ENCODE results near the gene ATP8B3. TPM values are rescaled to one million over a fixed set of nuclear protein-coding genes. Genes with fewer than 3 reads are reported as not detected.

ATP8B3 gene
- total and polyA plus RNA-seq, 9 of the 15 experiments (the other 6 are each of a cell fraction or from before 2014, with no cell fraction given) = 1.2 to 12.3 (median 3.8) TPM

DNA sequence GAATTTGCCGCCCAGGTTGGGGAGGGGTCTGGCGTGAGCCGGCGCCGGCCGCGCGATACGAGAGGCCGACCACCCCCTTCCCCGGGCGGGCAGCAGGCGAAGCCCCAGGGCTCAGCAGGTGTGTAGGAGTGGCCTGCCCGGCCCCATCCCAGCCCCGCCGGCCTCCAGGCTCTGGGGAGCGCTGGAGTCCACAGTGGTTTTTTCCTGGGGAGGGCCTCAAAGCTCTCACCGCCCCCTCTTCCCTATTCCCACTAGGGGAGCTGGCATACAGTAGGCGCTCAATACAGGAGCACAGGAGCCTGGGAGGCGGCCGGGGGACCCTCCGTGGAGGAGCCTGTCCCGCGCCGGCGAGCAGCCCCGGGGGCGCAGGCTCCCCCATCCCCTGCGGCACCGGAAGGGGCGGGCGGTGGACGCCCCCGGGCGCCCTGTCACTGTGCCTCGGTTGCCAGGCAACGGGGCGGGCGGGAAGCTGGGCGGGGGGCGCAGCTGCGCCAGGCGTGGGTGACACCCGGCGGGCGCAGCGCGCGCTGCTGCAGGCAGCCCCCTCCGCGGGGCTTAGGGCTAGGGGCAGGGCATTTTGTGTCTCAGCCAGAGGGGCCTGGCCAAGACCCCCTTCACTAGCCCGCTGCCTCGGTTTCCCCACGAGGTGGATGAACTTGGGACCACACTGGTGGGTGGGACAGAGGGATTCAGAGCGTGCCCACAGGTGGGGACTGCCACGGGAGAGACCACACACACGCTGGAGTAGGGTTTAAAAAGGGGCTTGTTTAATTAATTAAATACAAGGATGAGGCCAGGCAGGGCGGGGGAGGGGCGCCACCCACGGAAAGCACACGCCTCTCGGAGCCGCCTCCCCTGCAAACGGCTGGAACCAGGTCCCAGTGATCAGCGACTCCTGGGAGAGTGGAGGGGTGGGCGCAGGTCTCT, 39.8 kb upstream of the ATP8B3 start:
- H3K27ac ChIP-seq (ENCODE audit: extremely low read depth, low read depth, low read length) = peak overlapping the region; percentile 63; the same call in 1 of the 3 replicates
- no peak overlapping the region for H2AFZ ChIP-seq (ENCODE audit: low read depth, low read length)
- CTCF ChIA-PET (ENCODE audit: low intra/inter-chr PET ratio) = no interaction called here
- POLR2A ChIA-PET = no interaction called here
- peak in 1 of 4 experiments; percentile 59 for DNase-seq (ENCODE audit: extremely low read depth in 1 of 4, low spot score in 3 of 4)
- no TSS peak for BruUV-seq (replicated peaks)
- H3K27me3 ChIP-seq (ENCODE audit: control insufficient read depth in 2 of 2, insufficient read depth in 2 of 2, low read length in 2 of 2) = no peaks in the 10 kb centered on the region
- in situ Hi-C loops (cut with MboI) = no loop called here
- H3K4me3 ChIP-seq = no peak overlapping the region
- ATAC-seq = no peak
- H3K9ac ChIP-seq (ENCODE audit: insufficient read depth in 1 of 2, low read depth in 2 of 2, low read length in 2 of 2) = peak overlapping the region in 1 of 2 experiments; percentile 88; a peak in 2 of 4 replicates
- no peak overlapping the region for H3K4me2 ChIP-seq (ENCODE audit: insufficient read depth, low read length)
- peaks cover 10% of the 10 kb centered on the region for H4K20me1 ChIP-seq (replicated peaks; ENCODE audit: control insufficient read depth, insufficient read depth, low read length)
- no peaks in the 10 kb centered on the region for H3K9me1 ChIP-seq (ENCODE audit: control insufficient read depth, insufficient read depth, low read length)
- intact Hi-C loops (cut with micrococcal nuclease) = no loop called here
- H3K36me3 ChIP-seq (ENCODE audit: control insufficient read depth, insufficient read depth, low read length) = peaks cover 35% of the 10 kb centered on the region; the same call in 1 of the 3 replicates
- FAIRE-seq = no peak
- peaks cover 82% of the 10 kb centered on the region for H3K79me2 ChIP-seq (ENCODE audit: control insufficient read depth, insufficient read depth, low read length)
- H3K9me3 ChIP-seq (replicated peaks; ENCODE audit: control insufficient read depth, insufficient read depth, low read depth, low read length) = no peaks in the 10 kb centered on the region
- WGBS (ENCODE audit: insufficient coverage, low coverage, missing lambda C conversion rate) = 63% methylated on average over 21 of the region's 66 CpGs
- H3K4me1 ChIP-seq (replicated peaks in 1 of 2; ENCODE audit: control insufficient read depth in 2 of 2, insufficient read depth in 2 of 2, low read length in 2 of 2) = peaks cover 45 to 82% of the 10 kb centered on the region in 2 experiments
- TF ChIP-seq ZNF764 (CRISPR knock-in tag; IDR thresholded peaks at IDR 0.05; ENCODE audit: low read depth) = no peak
- TF ChIP-seq SRSF3 (IDR thresholded peaks at IDR 0.05; ENCODE audit: insufficient read depth, low read length) = no peak
- no peak for TF ChIP-seq PYGO2 (tag; IDR thresholded peaks at IDR 0.05)
- TF ChIP-seq, protein P1, sequence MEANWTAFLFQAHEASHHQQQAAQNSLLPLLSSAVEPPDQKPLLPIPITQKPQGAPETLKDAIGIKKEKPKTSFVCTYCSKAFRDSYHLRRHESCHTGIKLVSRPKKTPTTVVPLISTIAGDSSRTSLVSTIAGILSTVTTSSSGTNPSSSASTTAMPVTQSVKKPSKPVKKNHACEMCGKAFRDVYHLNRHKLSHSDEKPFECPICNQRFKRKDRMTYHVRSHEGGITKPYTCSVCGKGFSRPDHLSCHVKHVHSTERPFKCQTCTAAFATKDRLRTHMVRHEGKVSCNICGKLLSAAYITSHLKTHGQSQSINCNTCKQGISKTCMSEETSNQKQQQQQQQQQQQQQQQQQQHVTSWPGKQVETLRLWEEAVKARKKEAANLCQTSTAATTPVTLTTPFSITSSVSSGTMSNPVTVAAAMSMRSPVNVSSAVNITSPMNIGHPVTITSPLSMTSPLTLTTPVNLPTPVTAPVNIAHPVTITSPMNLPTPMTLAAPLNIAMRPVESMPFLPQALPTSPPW (CRISPR knock-in tag; IDR thresholded peaks at IDR 0.05) = no peak
- TF ChIP-seq, protein P2, sequence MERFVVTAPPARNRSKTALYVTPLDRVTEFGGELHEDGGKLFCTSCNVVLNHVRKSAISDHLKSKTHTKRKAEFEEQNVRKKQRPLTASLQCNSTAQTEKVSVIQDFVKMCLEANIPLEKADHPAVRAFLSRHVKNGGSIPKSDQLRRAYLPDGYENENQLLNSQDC (CRISPR knock-in tag; IDR thresholded peaks at IDR 0.05) = no peak
- TF ChIP-seq HNRNPK (IDR thresholded peaks at IDR 0.05; ENCODE audit: low read depth, low read length, poor library complexity, severe bottlenecking) = no peak
- TF ChIP-seq, protein P3, sequence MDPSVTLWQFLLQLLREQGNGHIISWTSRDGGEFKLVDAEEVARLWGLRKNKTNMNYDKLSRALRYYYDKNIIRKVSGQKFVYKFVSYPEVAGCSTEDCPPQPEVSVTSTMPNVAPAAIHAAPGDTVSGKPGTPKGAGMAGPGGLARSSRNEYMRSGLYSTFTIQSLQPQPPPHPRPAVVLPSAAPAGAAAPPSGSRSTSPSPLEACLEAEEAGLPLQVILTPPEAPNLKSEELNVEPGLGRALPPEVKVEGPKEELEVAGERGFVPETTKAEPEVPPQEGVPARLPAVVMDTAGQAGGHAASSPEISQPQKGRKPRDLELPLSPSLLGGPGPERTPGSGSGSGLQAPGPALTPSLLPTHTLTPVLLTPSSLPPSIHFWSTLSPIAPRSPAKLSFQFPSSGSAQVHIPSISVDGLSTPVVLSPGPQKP (CRISPR knock-in tag; IDR thresholded peaks at IDR 0.05) = no peak
- no peak for TF ChIP-seq ZNF140 (CRISPR knock-in tag; IDR thresholded peaks at IDR 0.05)
- no peak for TF ChIP-seq POLR2AphosphoS5 (IDR thresholded peaks at IDR 0.05; ENCODE audit: control insufficient read depth, insufficient read depth, low read depth, low read length)
- no peak for TF ChIP-seq TCFL5 (CRISPR knock-in tag; conservative IDR thresholded peaks at IDR 0.05)
- no peak for TF ChIP-seq ZNF224 (CRISPR knock-in tag; IDR thresholded peaks at IDR 0.05)
- TF ChIP-seq ZKSCAN8 (CRISPR knock-in tag; IDR thresholded peaks at IDR 0.05) = peak; percentile 92
- peak; percentile 59 for TF ChIP-seq POLR2G (IDR thresholded peaks at IDR 0.05; ENCODE audit: low read depth, low read length)
- no peak for TF ChIP-seq FOXJ3 (CRISPR knock-in tag; IDR thresholded peaks at IDR 0.05)
- no peak for TF ChIP-seq CEBPB (tag; IDR thresholded peaks at IDR 0.05)
- TF ChIP-seq FIP1L1 (IDR thresholded peaks at IDR 0.05; ENCODE audit: low read depth, low read length, poor library complexity, severe bottlenecking) = peak; percentile 33
- TF ChIP-seq GATAD2B (IDR thresholded peaks at IDR 0.05; ENCODE audit: borderline replicate concordance) = no peak
- peak; percentile 42; the same call in 1 of the 2 replicates for TF ChIP-seq HNRNPL (IDR thresholded peaks at IDR 0.05; ENCODE audit: low read depth, low read length)
- TF ChIP-seq ELF1 (tag; IDR thresholded peaks at IDR 0.05) = no peak
